Esophagus muscularis mucosa (tissue), 4 donors: ENCODE data around the gene TRMT61A.

Experiments
- CTCF ChIP-seq, 3 experiments: fragments of 200-600 bp in 2 of 3; fragments of 450-650 bp in 1 of 3; sonication (generic) in 2 of 3; IDR thresholded peaks; one replicate each; pipeline ENCODE4 v1.5.1; 2017 to 2019; ENCODE audit warnings: antibody characterized with exemption in 3 of 3, mild to moderate bottlenecking in 2 of 3, moderate library complexity in 1 of 3
- EP300 ChIP-seq: sonication (generic); formaldehyde crosslinking; IDR thresholded peaks from one replicate; pipeline ENCODE4 v1.6.1; 2017; ENCODE audit warnings: antibody characterized with exemption
- POLR2A ChIP-seq: fragments of 450-650 bp; IDR thresholded peaks from one replicate; pipeline ENCODE4 v1.6.1; 2017; ENCODE audit warnings: antibody characterized with exemption, moderate library complexity, mild to moderate bottlenecking, low read depth
- POLR2AphosphoS5 ChIP-seq, 2 donors: sonication (generic); formaldehyde crosslinking; IDR thresholded peaks; one replicate each; pipeline ENCODE4 v1.6.1; 2017; ENCODE audit warnings: antibody characterized with exemption in 2 of 2

GRCh38 chr14:103569408-103569807 is 40.4 kb downstream of the TRMT61A start:
- TF ChIP-seq POLR2A (no peak), POLR2AphosphoS5 (IDR thresholded peaks at IDR 0.05) (no peak), CTCF (IDR thresholded peaks at IDR 0.05) (no peak), EP300 (no peak)
